Testis (tissue), 2 donors: ENCODE results near the gene UPF1.

Experiments
- POLR2A ChIP-seq: fragments of 450-650 bp; IDR thresholded peaks from one replicate; pipeline ENCODE4 v1.6.1; 2017; ENCODE audit warnings: antibody characterized with exemption, mild to moderate bottlenecking, moderate library complexity
- TF ChIP-seq, protein P1 (sequence below), 3 experiments: fragments of 450-650 bp in 2 of 3; fragments of 200-600 bp in 1 of 3; sonication (generic) in 1 of 3; IDR thresholded peaks; one replicate each; pipeline ENCODE4 v1.5.1; 2016 to 2019; ENCODE audit warnings: antibody characterized with exemption in 3 of 3, mild to moderate bottlenecking in 2 of 3, moderate library complexity in 1 of 3

- TF ChIP-seq, protein P1, sequence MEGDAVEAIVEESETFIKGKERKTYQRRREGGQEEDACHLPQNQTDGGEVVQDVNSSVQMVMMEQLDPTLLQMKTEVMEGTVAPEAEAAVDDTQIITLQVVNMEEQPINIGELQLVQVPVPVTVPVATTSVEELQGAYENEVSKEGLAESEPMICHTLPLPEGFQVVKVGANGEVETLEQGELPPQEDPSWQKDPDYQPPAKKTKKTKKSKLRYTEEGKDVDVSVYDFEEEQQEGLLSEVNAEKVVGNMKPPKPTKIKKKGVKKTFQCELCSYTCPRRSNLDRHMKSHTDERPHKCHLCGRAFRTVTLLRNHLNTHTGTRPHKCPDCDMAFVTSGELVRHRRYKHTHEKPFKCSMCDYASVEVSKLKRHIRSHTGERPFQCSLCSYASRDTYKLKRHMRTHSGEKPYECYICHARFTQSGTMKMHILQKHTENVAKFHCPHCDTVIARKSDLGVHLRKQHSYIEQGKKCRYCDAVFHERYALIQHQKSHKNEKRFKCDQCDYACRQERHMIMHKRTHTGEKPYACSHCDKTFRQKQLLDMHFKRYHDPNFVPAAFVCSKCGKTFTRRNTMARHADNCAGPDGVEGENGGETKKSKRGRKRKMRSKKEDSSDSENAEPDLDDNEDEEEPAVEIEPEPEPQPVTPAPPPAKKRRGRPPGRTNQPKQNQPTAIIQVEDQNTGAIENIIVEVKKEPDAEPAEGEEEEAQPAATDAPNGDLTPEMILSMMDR (IDR thresholded peaks at IDR 0.05): no peak
- no peak for TF ChIP-seq POLR2A
These were observed 81.2 kb downstream of the UPF1 start for GRCh38 chr19:18912933-18913332.
